ENCODE data around the gene UGGT2.
A peak's percentile ranks its signal among the peaks of the same experiment; 100 is the strongest.

Gene UGGT2

GRCh38 chr13:96053003-96053703, at the start of gene UGGT2:
Gene UGGT2 (minus strand): TSS chr13:96053401. CDS start chr13:96053312, 89 bp downstream.
- peak within 1 kb of the TSS; percentile 85 for H3K4me3 ChIP-seq (ENCODE audit: low read length)
- no peak for TF ChIP-seq CTCF (IDR thresholded peaks at IDR 0.05; ENCODE audit: low read depth, low read length)
- TF ChIP-seq EZH2phosphoT487 (IDR thresholded peaks at IDR 0.05; ENCODE audit: low read depth), result no peak
- no peaks in the 10 kb centered on the region for H4K20me1 ChIP-seq (ENCODE audit: insufficient read depth, low read length)
- H2AFZ ChIP-seq (ENCODE audit: low read depth, low read length), result peak within 1 kb of the TSS; percentile 93
- peak within 1 kb of the TSS; percentile 85 for H3K9ac ChIP-seq (ENCODE audit: low read length)
- peaks cover 25% of the 10 kb centered on the region for H3K79me2 ChIP-seq (ENCODE audit: low read length)
- H3K4me1 ChIP-seq (ENCODE audit: low read length), result peaks cover 11% of the 10 kb centered on the region; the same call in 1 of the 2 replicates
- H3K4me2 ChIP-seq (ENCODE audit: low read length), result peak within 1 kb of the TSS; percentile 72
- no peaks in the 10 kb centered on the region for H3K36me3 ChIP-seq (replicated peaks; ENCODE audit: low read depth, low read length)
- peak within 1 kb of the TSS; percentile 51 for H3K27ac ChIP-seq (ENCODE audit: low read length)
- no peaks in the 10 kb centered on the region for H3K9me3 ChIP-seq (ENCODE audit: insufficient read depth, low read length)
- no peaks in the 10 kb centered on the region for H3K27me3 ChIP-seq (ENCODE audit: low read depth, low read length)

GRCh38 chr13:96100457-96101220, 47.4 kb upstream of the UGGT2 start:
- Histone ChIP-seq H3K4me3 (ENCODE audit: low read length) (no peak overlapping the region), H3K27ac (ENCODE audit: low read length) (no peak overlapping the region), H3K36me3 (replicated peaks; ENCODE audit: low read depth, low read length) (no peaks in the 10 kb centered on the region), H3K4me1 (ENCODE audit: low read length) (no peaks in the 10 kb centered on the region), H4K20me1 (ENCODE audit: insufficient read depth, low read length) (no peaks in the 10 kb centered on the region), H3K9ac (ENCODE audit: low read length) (no peak overlapping the region), H3K79me2 (ENCODE audit: low read length) (no peaks in the 10 kb centered on the region), H3K9me3 (ENCODE audit: insufficient read depth, low read length) (no peaks in the 10 kb centered on the region), H2AFZ (ENCODE audit: low read depth, low read length) (no peak overlapping the region), H3K27me3 (ENCODE audit: low read depth, low read length) (0 out of 2 replicates have a peak, but pooled peaks cover 3% of the 10 kb centered on the region), H3K4me2 (ENCODE audit: low read length) (no peak overlapping the region)
- TF ChIP-seq EZH2phosphoT487 (IDR thresholded peaks at IDR 0.05; ENCODE audit: low read depth), result no peak
- no peak for TF ChIP-seq CTCF (IDR thresholded peaks at IDR 0.05; ENCODE audit: low read depth, low read length)

- H3K4me3 ChIP-seq (ENCODE audit: low read length), result no peak overlapping the region
- H3K4me2 ChIP-seq (ENCODE audit: low read length), result no peak overlapping the region
- H3K27me3 ChIP-seq (ENCODE audit: low read depth, low read length), result peaks cover 2% of the 10 kb centered on the region; the same call in 1 of the 2 replicates
- H3K9me3 ChIP-seq (ENCODE audit: insufficient read depth, low read length), result no peaks in the 10 kb centered on the region
- no peak overlapping the region for H3K27ac ChIP-seq (ENCODE audit: low read length)
- no peak overlapping the region for H2AFZ ChIP-seq (ENCODE audit: low read depth, low read length)
- no peak overlapping the region for H3K9ac ChIP-seq (ENCODE audit: low read length)
- TF ChIP-seq CTCF (IDR thresholded peaks at IDR 0.05; ENCODE audit: low read depth, low read length), result no peak
- TF ChIP-seq EZH2phosphoT487 (IDR thresholded peaks at IDR 0.05; ENCODE audit: low read depth), result no peak
- no peaks in the 10 kb centered on the region for H3K4me1 ChIP-seq (ENCODE audit: low read length)
- no peaks in the 10 kb centered on the region for H4K20me1 ChIP-seq (ENCODE audit: insufficient read depth, low read length)
- no peaks in the 10 kb centered on the region for H3K79me2 ChIP-seq (ENCODE audit: low read length)
- H3K36me3 ChIP-seq (replicated peaks; ENCODE audit: low read depth, low read length), result no peaks in the 10 kb centered on the region
Measured at GRCh38 chr13:96093296-96094006, 40.2 kb upstream of the UGGT2 start.
